Right renal cortex interstitium (tissue), 3 donors: ENCODE measurements around the gene MGA. TPM values are rescaled to one million over a fixed set of nuclear protein-coding genes. Genes with fewer than 3 reads are reported as not detected.
A peak's percentile ranks its signal among the peaks of the same experiment; 100 is the strongest.

Experiments
- DNase-seq, 3 donors: peaks; one replicate each; pipeline ENCODE4 v3.0.0-alpha.2; 2013; ENCODE audit warnings: low read depth in 3 of 3, low spot score in 2 of 3
- polyA plus RNA-seq, 3 donors: library from polyadenylated mRNA; unstranded; fragments of 120-200 nt; gene quantifications; one replicate each; pipeline ENCODE4 v1.2.1, GENCODE V29; 2013; ENCODE audit not compliant: insufficient read length in 3 of 3

MGA gene
- polyA plus RNA-seq, 3 donors: 34.7 to 38.3 (median 34.8) TPM

- no peak for DNase-seq
Observed at GRCh38 chr15:41656188-41656587, 4.0 kb upstream of the MGA start.

DNA sequence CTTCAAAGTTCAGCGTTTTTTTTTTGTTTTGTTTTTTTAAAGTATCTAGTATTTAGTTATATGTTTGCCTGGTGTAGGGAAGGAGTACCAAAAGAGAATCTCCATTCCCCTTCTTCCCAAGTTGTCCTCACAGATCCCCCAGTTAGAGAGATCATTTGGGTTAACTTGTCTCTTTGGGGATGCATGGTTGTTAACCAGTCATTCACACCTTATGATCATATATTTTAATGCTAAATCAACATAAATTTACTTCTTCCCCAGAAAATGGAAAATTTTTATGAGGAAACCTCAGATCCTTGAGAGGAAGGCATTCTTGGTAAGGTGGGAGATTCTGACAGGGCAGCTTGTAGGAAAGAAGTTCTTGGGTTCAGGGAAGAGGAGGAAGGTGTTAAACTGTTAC, 1.5 kb upstream of the MGA start:
- no peak for DNase-seq

- DNase-seq: no peak
Observed at GRCh38 chr15:41659190-41659589, 1.0 kb upstream of the MGA start.

GRCh38 chr15:41659855-41660234, 360 bp upstream of the MGA start:
- peak in 2 of 3 donors; percentile 37 to 53 for DNase-seq

DNA sequence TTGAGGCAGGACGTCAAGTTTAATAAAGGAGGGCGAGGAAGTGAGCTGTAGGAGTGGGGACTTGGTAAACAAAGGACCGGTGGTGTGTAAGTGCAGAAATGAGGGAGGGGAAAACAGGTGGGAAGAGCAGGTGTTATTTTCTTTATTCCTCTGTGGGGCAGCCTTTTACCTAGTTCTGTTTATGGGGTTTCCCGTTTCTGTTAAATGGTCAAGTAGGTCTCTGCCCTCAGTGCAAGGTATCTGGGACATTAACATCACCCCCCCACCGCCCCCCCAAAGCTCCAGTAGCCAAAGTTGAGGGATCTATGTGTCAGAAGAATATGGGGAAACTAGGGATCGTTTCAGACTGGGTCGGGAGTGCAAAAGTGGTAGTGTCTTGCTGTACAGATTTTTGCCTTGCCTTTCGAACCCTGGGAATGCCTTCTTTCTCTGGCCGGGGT, 893 bp downstream of the MGA start:
- peak in 1 of 3 donors; percentile 19 for DNase-seq

DNA sequence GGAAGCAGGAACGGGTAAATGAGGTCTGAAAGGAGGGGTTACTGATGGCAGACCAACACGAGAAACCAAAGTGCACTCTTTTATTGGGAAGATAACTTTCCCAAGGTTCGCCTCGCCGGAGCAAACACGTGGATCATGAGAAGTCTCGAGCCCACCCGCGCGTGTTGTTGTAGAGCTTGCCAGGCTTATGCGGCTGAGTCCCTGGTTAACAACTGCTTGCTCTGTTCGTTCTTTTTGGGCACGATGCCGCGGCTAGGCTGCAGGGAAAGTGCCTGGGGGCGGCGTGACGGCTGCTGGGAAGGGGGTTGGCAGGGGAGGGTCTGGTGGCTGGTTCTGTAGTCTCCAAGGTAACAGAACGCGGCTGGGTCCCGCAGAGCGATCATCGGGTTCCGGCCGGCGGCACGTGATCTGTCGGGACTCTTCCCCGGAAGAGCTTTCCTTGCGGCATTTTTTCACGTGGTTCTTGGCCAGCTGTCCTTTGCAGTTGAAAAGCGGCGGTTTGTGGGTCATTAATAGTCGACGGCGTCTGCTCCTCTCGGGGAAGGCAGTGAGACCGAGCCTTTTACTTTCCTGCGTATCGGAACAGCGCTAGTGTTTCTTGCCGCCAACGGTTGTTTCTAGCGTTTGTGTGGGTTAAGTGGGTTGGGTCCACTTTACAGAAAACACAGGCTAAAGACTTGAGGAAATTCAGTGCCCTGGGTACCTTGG, 1.5 kb downstream of the MGA start:
- DNase-seq: peak in 2 of 3 donors; percentile 54 to 57

DNA sequence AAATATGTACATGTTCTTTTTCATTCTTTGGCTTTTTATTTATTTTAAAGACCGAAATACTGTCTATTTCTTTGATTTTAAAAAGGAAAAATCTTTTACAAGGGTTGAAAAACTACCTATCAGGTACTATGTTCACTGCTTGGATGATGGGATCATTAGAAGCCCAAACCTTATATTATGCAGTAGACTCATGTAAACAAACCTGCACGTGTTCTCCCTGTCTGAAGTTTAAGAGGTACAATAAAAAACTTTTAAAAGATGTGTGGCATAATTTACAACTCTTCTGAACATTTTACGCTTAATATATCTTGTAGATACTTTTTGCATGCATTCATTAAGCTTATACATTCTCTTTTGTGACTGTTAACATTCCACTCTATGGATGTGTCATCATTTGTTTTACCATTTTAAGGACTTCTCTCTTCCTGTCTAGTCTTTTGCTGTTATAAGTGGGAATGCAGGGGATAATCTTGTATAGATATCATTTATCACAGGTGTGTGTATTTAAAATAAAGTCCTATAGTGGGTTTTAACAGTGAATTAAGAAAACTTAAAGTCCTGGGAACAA, 6.2 kb downstream of the MGA start:
- no peak for DNase-seq

DNA sequence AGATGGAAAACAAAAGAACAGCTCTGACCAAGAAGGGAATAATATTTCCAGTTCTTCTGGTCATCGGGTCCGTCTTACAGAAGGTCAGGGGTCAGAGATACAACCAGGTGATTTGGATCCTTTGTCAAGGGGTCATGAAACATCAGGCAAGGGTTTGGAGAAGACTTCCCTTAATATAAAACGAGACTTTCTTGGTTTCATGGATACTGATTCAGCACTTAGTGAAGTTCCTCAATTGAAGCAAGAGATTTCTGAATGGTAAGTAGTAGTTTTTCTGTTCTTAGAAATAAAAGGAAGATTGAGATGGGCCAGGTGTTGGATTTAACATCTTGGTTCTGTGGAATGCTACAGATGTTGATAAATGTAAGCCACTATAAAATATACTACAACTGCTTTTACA, 9.5 kb downstream of the MGA start:
- DNase-seq: no peak

DNA sequence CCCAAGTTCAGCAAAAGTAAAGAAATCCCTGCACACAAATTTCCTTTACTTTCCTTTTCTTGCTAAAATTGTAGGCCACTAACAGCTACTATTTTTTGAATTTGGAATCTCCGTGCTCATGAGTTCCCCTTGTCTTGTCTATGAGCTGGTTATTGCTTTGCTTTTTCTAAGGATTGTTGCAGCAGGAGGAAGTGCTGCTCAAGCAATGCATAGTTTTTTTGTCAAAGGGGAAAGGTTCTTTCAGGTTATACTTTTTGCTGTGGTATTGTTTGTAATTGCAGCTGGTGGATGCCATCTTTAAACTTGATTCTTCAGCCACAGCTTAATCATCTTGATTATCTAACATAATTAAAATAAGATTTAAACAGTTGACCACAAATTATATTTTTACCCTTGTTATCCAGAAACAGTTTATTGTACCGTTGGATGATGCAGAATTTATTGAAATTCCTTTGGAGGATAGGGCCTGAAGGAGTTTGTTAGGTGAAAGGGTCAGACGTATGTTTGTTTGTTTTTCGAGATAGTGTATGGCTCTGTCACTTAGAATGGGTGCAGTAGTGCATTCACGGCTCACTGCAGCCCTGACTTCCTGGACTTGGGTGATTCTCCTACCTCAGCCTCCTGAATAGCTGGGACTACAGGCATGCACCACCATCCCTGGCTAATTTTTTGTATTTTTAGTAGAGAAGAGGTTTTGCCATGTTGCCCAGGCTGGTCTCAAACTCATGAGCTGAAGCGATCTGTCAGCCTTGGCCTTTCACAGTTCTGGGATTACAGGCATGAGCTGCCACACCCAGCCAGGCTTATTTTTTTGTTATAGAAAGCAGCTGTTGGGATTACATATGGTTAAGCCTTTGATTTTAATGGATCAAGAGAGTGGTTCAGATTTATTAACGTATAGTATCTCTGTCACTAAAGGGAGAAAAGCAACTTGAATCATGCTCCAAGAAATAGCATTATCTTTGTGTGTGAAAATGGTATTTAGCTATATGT, 11.7 kb downstream of the MGA start:
- DNase-seq: no peak

DNA sequence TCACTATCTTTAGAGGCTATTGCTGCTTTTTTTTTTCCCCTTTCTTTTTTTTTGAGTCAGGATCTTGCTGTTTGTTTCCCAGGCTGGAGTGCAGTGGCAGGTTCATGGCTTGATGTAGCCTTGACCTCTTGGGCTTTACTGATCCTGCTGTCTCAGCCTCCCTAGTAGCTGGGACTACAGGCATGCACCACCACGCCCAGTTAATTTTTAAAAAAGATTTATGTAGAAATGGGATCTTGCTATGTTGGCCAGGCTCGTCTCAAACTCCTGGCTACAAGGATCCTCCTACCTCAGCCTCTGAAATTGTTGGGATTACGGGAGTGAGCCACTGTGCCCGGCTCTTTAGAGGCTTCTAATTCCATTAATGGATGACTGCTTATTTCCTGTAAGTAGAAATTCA, 15.1 kb downstream of the MGA start:
- DNase-seq: no peak

DNA sequence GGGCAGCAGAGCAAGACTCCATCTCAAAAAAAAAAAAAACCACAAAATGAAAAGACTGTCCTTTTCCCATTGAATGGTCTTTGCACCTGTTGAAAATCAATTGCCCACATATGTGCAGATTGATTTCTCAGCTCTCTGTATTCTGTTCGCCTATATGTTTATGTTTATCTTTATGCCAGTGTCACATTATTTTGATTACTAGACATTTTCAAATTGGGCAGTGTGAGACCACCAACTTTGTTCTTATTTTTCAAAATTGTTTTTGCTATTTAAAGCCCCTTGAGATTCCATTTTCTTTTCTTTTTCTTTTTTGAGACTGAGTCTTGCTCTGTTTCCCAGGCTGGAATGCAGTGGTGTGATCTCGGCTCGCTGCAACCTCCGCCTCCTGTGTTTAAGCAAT, 18.5 kb downstream of the MGA start:
- no peak for DNase-seq

- no peak for DNase-seq
Observed at GRCh38 chr15:41683955-41684354, 23.8 kb downstream of the MGA start.

DNA sequence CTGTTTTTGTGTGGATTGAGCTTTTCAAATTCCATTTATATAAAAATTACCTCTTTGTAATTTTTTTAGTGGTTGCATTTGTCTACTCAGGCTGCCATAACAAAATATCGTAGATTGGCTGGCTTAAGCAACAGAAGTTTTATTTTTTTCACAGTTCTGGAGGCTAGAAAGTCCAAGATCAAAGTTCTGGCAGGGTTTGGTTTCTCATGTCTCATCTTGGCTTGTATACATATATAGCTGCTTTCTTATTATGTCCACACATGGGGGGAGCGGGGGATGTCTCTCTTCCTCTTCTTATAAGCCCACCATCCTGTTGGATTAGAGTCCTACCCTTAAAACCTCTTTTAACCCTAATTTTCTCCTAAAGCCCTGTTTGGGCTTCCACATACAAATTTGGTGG, 28.5 kb downstream of the MGA start:
- DNase-seq: no peak

DNA sequence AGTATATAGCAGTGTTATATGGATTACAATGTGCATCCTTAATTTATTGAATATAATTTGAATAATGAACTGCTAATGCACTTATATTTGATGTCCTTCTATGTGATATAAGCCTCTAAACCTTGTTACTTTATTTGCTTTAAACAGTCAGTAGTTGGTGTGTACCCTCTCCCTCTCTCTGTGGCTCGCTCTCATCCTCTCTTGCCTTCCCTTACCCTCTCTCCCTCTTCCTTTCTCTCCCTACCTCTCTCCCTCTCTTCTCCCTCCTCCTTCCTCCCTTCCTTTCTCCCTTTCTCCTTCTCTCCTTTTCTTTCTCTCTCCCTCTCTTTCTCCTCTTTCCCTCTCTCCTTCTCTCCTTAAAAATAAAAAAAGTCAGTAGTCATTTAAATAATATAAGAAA, 28.9 kb downstream of the MGA start:
- DNase-seq: no peak

- no peak for DNase-seq
Observed at GRCh38 chr15:41689834-41690233, 29.6 kb downstream of the MGA start.

- DNase-seq: no peak
Observed at GRCh38 chr15:41690636-41691035, 30.4 kb downstream of the MGA start.

- DNase-seq: no peak
Observed at GRCh38 chr15:41691471-41691870, 31.3 kb downstream of the MGA start.

- no peak for DNase-seq
Observed at GRCh38 chr15:41692049-41692448, 31.8 kb downstream of the MGA start.

DNA sequence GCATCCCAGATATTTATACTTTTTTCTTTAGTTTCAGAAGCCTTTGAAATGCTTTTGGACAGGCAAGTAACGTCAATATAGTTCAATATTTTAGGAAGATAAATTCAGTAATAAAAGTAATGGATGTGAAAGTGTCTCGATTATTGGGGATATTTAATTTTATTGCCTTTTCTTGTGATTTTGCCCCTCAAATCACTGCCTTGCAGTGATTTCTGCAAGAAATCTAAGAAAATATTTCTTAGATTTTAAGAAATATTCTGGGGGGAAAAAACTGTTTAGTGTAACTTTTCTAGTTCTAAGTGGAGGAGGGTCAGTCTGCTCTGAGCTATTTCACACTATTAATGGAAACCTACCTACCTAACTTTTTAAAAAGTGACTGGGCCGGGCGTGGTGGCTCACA, 33.6 kb downstream of the MGA start:
- DNase-seq: no peak

DNA sequence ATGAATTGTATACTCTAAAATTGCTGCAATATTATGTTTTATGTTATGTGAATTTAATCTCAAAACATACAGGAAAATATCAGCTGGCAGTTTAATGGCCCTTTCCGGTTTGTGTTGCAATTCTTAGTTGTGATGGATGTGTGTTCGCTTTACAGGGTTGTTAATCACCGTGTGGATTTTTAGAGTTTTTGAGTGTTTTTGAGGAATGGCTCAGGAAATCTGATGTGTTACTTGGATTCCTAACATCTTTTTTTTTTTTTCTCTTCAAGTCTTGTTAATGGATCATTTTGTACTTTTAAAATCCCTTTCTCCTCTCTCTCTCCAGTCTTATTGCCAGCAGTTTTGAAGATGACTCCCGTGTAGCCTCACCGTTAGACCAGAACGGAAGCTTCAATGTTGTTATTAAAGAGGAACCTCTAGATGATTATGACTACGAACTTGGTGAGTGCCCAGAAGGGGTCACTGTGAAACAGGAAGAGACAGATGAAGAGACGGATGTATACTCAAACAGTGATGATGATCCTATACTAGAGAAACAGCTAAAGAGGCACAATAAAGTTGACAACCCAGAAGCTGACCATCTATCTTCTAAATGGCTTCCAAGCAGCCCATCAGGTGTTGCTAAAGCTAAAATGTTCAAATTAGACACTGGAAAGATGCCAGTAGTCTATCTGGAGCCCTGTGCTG, 35.7 kb downstream of the MGA start:
- peak in 2 of 3 donors; percentile 6 to 16 for DNase-seq

DNA sequence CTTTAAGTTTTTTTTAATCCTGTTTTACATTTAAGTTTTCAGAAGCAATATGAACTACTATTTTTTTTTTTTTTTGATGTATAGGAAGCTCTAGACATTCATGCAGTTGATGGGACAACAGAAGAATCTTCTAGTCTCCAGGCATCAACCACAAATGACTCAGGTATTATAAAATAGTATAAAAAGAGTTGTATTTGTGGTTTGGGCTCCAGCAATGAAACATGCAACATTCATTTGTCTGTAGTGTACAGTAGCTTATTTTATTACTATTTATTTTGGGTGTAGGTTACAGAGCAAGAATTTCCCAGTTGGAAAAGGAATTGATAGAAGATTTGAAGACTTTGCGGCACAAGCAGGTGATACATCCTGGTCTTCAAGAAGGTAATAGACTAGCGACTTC, 38.6 kb downstream of the MGA start:
- no peak for DNase-seq
